NCI-H345 treated with DMSO at 0.1 percent for 48 hours (cell line): ENCODE results near the gene YRDC.

Experiments used
- DNase-seq: peaks from one replicate; lab custom pipeline; 2025; ENCODE audit not compliant: unreplicated experiment; lab: John Stamatoyannopoulos, UW

Gene YRDC, protein sequence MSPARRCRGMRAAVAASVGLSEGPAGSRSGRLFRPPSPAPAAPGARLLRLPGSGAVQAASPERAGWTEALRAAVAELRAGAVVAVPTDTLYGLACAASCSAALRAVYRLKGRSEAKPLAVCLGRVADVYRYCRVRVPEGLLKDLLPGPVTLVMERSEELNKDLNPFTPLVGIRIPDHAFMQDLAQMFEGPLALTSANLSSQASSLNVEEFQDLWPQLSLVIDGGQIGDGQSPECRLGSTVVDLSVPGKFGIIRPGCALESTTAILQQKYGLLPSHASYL

GRCh38 chr1:37807555-37808368 lies at the start of gene YRDC, which contains the start of gene C1orf122:
Gene YRDC, minus strand, starts transcription at chr1:37808208. Its CDS starts 28 bp downstream, at chr1:37808180.
Gene C1orf122, plus strand, starts transcription at chr1:37807790. Its CDS starts 615 bp downstream, at chr1:37808405.
- peak; percentile 93 for DNase-seq

DNA sequence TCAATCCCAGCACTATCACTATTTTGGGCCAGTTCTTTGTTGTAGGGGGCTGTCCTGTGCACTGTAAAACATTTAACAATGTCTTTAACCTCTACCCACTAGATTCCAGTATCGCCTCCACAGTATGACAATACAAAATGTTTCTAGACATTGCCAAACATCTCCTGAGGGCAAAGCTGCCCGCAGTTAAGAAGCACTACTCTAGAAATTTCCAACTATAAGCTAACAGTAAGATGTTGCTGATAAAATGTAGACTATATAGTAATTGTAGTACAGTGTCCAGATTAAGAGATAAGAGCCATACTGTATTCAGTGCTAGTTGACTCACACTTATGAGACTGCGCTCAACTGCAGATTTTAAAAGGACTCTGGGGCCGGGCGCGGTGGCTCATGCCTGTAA lies 46.4 kb upstream of the YRDC start:
- no peak for DNase-seq

DNA sequence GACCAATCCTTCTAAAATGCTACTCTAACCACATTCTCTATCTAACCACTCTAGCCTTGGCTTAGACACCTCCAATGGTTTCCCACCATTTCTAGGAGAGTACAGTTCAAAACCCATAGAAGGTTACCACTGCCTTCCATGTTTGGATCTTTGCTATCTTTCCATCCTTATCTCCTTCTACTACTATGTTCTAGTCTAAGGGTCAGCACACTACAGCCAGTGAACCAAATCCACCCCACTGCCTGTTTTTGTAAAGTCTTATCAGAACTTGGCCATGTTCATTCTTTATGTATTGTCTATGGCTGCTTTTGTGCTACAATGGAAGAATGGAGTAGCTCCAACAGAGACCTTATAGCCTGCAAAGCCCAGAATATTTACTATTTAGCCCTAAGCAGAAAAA lies 45.1 kb upstream of the YRDC start:
- DNase-seq: no peak

GRCh38 chr1:37851782-37852210 lies 43.8 kb upstream of the YRDC start:
- no peak for DNase-seq

DNA sequence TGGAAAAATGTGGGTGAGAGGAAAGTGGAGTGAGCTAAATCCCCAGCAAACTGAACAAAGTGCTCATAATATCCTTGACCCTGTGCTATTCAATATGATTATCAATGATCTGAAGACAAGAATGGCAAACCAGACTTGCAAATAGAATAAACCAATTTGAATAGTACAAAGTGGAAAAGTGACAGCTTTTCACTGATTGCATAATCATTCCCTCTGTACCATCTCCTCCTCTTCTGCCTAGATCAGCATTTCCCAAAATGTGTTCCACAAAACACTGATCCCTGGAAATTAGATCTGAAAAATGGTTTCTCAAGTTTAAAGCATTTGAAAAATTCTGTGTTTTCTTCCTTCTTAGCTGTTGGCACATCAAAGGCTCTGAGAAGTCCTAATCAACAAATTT lies 43.3 kb upstream of the YRDC start:
- DNase-seq: no peak

DNA sequence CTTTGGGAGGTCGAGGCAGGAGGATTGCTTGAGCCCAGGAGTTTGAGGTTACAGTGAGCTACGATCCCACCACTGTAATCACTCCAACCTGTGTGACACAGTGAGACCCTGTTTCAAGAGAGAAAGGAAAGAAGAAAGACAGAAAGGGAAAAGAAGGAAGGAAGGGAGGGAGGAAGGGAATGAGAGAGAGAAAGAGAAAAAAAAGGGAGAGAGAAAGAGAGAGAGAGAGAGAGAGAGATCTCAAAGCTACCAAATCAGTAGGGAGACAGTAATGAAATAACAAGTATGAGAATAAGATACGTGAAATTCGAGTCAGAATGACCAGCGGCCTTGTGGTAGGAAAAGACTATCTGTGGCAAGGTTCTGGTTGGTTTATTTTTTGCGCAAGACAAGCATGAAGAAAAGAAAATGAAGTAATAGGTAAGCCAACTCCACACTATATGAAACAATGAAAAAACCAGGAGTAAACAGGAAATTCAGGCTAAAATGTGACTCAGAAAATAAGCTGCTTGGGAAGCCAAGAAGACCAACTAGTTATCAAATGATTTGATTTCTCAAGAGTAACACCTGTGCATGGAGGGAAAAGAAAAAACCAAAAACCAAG lies 42.4 kb upstream of the YRDC start:
- DNase-seq: no peak

GRCh38 chr1:37849480-37849879 lies 41.5 kb upstream of the YRDC start:
- no peak for DNase-seq

DNA sequence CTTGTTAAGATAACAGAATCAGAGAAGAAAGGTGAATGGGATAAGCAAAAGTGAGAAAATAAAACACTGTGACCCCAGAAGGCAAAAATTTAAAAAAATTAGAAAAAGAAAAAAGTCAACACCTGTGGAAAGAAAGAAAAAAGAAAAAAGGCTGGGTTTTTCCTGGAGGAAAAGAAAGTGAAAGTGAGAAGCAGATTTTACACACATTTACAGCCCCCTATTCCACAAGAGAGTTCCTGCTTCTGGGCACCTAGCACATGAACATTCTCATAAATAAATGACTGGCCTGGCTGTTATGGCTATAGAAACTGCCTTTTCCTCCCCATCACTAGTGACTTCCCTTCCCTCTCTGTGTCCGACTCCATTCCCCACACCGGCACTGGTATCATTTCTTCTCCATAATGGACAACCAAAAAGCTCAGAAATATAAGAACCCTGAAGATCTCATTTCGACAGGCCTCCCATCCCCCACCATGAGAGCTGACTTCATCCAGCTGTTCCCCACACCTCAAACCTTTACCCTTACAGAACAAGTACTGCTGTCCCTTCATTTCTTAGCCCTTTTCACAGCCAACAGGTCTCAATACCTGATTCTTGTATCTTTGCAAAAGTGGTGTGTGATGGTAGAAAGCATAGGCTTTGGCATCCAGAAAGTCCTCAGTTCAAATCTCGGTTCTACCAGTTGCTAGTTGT lies 38.8 kb upstream of the YRDC start:
- DNase-seq: no peak

DNA sequence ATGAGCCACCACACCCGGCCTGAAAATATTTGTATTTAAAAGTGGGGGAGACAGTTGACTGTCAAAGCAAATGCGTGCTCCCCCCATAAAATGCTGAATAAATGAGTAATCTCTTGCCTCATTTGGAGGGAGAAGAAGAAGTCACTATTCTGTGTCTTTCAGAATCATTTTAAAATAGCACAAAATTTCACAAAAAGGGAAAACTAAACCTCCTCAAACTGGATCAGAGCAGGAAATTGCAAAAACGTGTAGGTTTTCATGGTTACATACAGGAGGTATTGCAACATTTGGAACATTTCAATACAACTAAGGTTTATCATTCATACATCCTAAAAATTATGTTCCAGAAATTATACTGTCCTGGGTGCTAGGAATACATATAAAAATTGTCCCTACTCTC lies 37.8 kb upstream of the YRDC start:
- DNase-seq: no peak

DNA sequence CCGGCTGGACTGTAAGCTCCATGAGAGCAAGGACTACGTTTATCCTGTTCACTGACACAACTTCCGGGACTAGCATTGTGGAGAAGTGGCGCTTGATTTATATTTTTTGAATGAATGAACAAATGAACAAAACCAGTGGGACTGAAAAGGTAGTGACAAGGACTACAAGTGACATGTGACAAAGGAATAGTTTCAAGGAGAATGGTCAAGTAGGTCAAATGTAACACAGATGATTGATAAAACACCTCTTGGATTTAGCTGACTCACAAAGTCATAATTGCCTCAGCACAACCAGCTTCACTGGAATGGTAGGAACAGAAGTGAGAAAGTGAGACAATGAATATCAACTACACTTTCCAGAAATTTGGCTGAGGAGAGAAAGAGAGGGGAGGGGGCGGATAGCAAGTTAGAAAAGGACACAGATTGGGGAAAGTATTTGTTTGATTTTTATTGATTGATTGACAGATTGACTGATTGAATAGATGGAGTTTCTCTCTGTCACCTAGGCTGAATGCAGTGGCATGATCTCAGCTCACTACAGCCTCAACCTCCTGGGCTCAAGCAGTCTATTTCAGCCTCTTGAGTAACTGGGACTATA lies 37.1 kb upstream of the YRDC start:
- DNase-seq: no peak

DNA sequence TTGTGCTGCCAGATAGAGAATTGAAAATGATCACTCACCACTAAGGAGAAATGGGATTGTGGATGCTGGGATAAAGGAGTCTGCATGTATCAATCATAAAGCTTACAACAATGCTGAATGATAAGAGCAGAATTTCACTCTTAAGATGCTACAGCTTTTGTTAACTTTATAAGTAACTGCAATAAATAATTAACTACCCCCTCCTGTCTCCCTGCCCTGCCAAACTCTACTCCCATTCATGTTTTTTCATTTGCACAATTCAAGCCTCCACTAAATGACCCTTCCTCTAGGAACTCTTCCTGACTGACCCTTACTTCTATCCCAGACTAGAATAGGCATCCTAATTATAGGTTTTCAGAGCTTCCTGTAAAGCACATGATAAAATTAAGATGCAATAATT lies 36.5 kb upstream of the YRDC start:
- no peak for DNase-seq

- no peak for DNase-seq
Measured at GRCh38 chr1:37841652-37842051, 33.6 kb upstream of the YRDC start.

- no peak for DNase-seq
Measured at GRCh38 chr1:37840711-37841110, 32.7 kb upstream of the YRDC start.

DNA sequence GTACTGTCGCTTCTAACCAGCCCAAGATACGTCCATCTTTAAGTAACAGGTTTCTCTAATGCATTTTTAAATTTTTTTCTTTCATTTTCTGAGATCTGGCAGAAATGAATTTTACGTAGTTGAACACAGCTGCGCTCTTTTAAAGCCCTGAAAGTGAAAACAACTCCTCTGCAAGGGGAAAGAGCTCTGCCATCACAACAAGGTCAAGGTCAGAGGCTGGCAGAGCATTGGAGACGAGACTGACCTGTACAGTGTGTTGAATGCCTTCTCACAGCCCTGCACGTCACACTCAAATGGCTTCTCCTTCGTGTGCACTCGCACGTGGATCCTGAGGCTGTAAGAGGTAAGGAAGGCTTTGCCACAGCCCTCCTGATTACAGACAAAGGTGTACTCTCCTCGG lies 31.7 kb upstream of the YRDC start:
- DNase-seq: no peak

DNA sequence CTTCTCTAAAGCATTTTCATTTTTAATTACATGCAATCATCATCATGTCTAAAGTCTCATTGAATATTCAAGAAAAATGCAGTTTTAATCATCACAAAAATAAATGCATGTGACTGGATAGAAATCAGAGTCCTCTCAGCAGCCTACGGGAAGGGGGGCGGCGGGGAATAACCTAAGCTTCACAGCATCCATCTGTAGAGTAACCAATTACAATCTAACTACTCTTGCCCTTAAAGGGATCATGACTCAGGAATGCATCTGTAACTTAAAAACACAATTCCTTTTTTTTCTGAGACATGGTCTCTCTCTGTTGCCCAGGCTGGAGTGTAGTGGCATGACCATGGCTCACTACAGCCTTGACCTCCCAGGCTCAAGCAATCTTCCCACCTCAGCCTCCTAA lies 28.8 kb upstream of the YRDC start:
- no peak for DNase-seq

- no peak for DNase-seq
Measured at GRCh38 chr1:37831809-37832208, 23.8 kb upstream of the YRDC start.

- no peak for DNase-seq
Measured at GRCh38 chr1:37831109-37831508, 23.1 kb upstream of the YRDC start.

DNA sequence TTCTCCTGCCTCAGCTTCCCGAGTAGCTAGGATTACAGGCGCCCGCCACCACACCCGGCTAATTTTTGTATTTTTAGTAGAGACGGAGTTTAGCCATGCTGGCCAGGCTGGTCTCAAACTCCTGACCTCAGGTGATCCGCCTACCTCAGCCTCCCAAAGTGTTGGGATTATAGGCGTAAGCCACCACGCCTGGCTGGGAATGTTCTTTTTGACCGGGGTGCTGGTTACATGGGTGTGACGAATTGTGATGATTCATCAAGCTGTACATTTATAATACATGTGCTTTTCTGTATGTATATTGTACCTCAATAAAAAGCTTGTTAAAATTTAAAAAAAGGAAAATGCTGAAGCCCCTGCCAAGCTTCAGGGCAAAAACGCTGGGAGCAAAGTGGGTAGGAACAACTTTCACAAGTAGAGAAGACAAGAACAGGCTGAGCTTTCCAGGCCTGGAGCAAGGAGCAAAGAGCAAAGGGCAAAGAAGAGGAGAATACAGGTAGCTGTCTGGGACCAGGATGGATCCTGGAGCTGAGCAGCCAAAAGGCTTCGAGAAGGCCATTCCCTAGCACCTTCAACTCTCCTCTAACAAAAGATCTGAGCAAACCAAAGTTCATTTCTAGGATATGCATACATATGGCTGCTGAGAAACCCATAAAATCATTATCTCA lies 20.5 kb upstream of the YRDC start:
- no peak for DNase-seq

- no peak for DNase-seq
Measured at GRCh38 chr1:37825506-37825905, 17.5 kb upstream of the YRDC start.

DNA sequence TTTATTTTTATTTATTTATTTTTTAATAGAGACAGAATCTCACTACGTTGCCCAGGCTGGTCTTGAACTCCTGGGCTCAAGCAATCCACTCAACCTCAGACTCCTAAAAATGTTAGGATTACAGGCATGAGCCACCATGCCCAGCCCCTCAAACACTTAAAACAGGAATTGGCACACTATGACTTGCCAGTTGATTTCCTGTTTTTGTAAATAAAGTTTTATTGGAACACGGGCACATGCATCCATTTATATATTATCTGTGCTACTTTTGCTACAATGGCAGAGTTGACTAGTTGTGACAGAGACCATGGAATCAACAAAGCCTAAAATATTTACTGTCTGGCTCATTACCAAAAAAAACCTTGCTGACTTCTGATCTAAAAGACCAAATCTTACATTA lies 16.0 kb upstream of the YRDC start:
- DNase-seq: no peak
